ENCODE measurements around the gene HCFC2. TPM values are rescaled to one million over a fixed set of nuclear protein-coding genes. Genes with fewer than 3 reads are reported as not detected.
A peak's percentile ranks its signal among the peaks of the same experiment; 100 is the strongest.
"Not testable (repeated sequence)": the region's sequence is repeated elsewhere in the genome, so short reads cannot be mapped to it uniquely, and the experiment has no call there.

The HCFC2 gene
- total and polyA plus RNA-seq, 2 donors, result 13.7 to 66.3 TPM

DNA sequence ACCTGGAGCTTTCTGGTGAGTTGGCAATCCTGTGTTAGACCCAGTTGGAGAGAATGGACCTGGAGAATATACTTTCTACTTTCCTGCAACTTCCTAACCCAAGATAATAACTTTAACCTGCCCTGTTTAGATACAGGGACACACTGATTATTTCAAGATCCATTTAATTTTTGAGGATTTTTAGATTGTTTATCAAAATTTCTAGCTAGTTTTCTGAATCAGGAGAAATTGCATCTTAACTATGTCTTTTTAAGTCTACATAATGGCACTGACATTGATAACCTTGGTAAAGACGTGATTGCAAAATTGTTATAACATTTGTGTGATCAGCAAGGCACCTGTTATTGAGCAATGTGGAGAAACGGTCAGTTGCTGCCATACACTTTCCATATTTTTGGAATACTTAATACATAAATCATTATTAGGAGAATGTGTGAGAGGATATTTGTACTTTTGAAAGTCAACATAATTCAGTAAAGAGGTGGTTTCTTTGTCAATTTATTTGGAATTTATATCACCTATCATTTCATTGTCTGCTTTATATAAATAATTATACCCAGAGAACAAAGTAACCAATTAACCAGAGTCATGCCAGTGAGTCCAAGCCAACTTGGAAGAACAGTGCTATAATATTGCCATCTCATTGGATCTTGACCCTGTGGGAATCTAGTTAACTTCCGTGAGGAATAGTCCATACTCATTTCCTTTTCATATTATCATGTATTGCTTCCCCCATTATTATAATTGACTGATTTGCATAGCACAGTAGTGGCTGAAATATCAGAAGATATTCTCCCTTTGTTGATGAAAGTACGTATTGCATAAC is 45.3 kb downstream of the HCFC2 start:
- WGBS, result 89% methylated on average over 4 of the region's 4 CpGs
- H3K27ac ChIP-seq (ENCODE audit: low read depth), result no peak overlapping the region

DNA sequence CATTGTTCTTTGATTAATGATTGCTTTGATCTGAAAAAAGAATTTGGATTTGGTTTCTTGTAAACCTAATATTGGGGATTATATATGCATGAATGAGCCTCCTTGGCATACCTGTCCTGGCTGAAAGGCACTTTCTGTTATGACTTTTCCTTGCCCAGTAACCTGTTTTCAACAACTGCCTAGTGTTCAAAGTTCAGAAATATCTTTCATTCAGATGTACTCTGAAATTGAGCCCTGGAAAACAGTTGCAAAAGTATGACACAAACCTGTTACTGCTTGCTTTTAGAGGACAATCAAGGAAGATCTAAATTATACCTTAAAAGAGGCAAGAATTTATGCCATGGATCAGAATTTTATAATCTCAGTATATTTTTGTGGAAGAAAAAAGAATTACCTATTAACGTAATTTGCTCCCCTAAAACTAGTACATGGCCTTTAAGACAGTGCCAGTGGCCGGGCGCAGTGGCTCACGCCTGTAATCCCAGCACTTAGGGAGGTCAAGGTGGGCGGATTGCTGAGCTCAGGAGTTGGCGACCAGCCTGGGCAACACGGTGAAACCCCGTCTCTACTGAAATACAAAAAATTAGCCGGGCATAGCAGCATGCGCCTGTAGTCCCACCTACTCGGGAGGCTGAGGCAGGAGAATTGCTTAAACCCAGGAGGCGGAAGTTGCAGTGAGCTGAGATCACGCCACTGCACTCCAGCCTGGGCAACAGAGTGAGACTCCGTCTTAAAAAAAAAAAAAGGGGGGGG is 50.7 kb downstream of the HCFC2 start:
- H3K4me1 ChIP-seq (ENCODE audit: insufficient read depth); H3K36me3 ChIP-seq (ENCODE audit: insufficient read depth); H3K4me3 ChIP-seq (ENCODE audit: low read depth, low read length); DNase-seq (ENCODE audit: extremely low spot score); H3K27ac ChIP-seq (ENCODE audit: low read depth): not testable (repeated sequence)
- 90% methylated on average over 14 of the region's 14 CpGs for WGBS

More for the DNA sequence above, 45.3 kb downstream of the HCFC2 start:
- Histone ChIP-seq H3K36me3 (ENCODE audit: insufficient read depth) (no peaks in the 10 kb centered on the region), H3K4me3 (ENCODE audit: low read depth, low read length) (no peak overlapping the region), H3K4me1 (ENCODE audit: insufficient read depth) (no peaks in the 10 kb centered on the region)
- no peak for DNase-seq (ENCODE audit: extremely low spot score)

DNA sequence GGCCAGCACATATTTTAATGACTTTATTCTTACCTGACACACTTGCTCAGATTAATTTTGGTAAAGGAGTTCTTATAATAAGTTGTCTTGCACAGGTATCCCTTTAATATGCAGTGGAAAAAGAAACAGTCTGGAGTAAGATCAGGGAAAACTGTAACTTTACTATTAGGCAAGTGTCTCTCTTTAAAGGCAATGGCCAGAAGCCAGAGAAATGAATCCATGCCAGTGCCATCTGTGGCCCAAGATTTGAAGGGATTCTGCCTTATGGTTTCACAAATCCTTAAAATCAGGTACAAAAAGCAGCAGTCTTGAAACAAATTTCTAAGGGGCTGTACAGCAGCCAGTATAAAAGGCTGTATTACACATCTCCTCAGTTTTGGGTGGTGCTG is 51.2 kb downstream of the HCFC2 start:
- H3K36me3 ChIP-seq (ENCODE audit: insufficient read depth), result peaks cover 4% of the 10 kb centered on the region
- H3K4me1 ChIP-seq (ENCODE audit: insufficient read depth), result no peaks in the 10 kb centered on the region
- no peak overlapping the region for H3K27ac ChIP-seq (ENCODE audit: low read depth)
- DNase-seq (ENCODE audit: extremely low spot score), result no peak
- H3K4me3 ChIP-seq (ENCODE audit: low read depth, low read length), result no peak overlapping the region

DNA sequence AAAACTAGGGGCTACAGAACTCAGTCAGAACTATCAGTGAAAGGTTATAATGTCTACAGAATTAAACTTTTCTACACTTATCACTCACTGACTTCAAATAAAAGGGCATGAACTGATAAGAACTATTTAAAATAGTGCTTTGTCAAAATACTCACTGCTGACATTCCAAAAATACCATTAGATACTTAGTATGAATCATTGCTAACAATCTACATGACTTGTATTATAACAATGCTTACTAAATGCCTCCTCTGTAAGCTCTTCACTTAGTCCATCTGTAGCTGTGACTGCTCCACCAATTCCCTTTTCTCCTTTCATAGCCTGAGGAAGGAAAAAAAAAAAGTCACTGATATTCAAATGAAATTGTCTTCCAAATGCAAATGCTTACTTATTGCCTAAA is 56.7 kb downstream of the HCFC2 start:
- H3K4me3 ChIP-seq (ENCODE audit: low read depth, low read length), result no peak overlapping the region
- DNase-seq (ENCODE audit: extremely low spot score), result no peak
- H3K27ac ChIP-seq (ENCODE audit: low read depth), result no peak overlapping the region
- no peaks in the 10 kb centered on the region for H3K4me1 ChIP-seq (ENCODE audit: insufficient read depth)
- peaks cover 5% of the 10 kb centered on the region for H3K36me3 ChIP-seq (ENCODE audit: insufficient read depth)

DNA sequence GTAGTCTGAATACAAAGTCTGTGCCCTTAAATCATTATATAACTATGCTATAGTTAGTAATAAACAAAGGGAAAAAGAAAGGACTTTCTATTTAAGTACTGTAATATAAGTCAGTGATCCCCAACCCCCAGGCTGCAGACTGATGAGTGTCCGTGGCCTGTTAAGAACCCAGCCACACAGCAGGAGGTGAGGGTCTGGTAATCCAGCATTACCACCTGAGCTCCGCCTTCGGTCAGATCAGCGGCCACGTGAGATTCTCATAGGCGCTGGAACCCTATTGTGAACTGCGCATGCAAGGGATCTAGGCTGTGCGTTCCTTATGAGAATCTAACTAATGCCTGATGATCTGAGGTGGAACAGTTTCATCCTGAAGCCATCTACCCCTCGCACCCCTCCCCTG is 58.0 kb downstream of the HCFC2 start:
- H3K4me3 ChIP-seq (ENCODE audit: low read depth, low read length), result no peak overlapping the region
- H3K36me3 ChIP-seq (ENCODE audit: insufficient read depth), result peaks cover 5% of the 10 kb centered on the region
- DNase-seq (ENCODE audit: extremely low spot score), result no peak
- no peak overlapping the region for H3K27ac ChIP-seq (ENCODE audit: low read depth)
- 92% methylated on average over 9 of the region's 9 CpGs for WGBS
- no peaks in the 10 kb centered on the region for H3K4me1 ChIP-seq (ENCODE audit: insufficient read depth)

DNA sequence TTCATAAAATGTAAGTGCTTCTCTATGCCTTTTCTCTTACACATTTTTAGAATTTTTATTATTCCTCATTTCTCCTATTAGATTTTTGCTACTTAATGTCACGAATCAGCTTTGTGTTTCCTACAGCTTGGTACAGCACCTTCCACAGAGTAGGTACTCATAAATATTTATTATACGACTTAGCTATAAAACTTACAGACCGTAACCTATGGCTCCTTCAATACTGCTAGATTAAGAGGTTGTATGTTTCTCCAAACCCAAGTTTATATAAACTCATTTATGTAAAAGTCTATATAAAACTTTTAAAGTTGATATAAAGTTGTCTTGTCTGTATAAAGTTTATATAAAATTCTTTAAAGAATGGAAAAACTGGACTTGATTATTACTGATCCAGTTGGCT is 62.2 kb downstream of the HCFC2 start:
- no peak for DNase-seq (ENCODE audit: extremely low spot score)
- H3K27ac ChIP-seq (ENCODE audit: low read depth), result no peak overlapping the region
- no peaks in the 10 kb centered on the region for H3K4me1 ChIP-seq (ENCODE audit: insufficient read depth)
- H3K4me3 ChIP-seq (ENCODE audit: low read depth, low read length), result no peak overlapping the region
- WGBS, result 68% methylated on average over 3 of the region's 3 CpGs
- peaks cover 7% of the 10 kb centered on the region for H3K36me3 ChIP-seq (ENCODE audit: insufficient read depth)

DNA sequence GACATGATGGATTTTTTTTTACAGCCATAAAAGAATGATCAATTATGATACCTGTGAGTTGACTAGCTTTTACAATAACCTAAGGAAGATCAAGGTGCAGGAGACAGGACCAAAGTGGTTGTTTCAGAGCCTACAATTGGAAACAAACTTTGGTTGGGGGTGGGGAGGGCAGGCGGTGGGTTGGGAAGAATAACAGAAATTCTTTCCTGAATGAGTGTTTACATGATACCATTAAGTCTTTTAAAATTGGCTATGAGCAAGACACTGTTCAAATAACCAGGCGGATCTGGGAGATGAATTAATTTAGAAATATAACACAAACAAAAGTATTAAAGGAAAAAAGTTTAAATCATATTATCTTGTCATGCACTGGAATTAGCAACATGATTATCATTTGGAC is 66.4 kb downstream of the HCFC2 start:
- Histone ChIP-seq H3K4me3 (ENCODE audit: low read depth, low read length) (no peak overlapping the region), H3K36me3 (ENCODE audit: insufficient read depth) (peaks cover 4% of the 10 kb centered on the region), H3K4me1 (ENCODE audit: insufficient read depth) (peaks cover 2% of the 10 kb centered on the region), H3K27ac (ENCODE audit: low read depth) (no peak overlapping the region)
- DNase-seq (ENCODE audit: extremely low spot score), result no peak
- WGBS, result 22% methylated on average over 2 of the region's 2 CpGs

DNA sequence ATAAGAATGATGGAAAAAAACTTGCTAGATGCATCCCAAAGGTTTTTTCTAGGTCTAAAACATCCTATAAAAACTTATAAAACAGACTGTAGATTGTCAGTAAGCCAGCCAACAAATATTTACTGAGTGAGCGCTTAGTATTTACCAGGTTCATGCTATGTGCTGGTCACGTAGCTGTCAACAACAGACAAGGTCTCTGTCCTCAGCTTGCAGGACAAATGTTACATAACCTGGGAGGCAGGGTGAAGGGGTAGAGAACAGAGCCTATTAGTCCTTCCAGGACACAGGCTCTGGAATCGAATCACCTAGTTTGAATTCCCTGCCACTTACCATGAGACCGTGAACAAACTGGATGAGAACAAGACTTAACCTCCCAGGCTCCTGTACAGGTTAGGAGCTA is 67.3 kb downstream of the HCFC2 start:
- peaks cover 4% of the 10 kb centered on the region for H3K36me3 ChIP-seq (ENCODE audit: insufficient read depth)
- no peak overlapping the region for H3K4me3 ChIP-seq (ENCODE audit: low read depth, low read length)
- WGBS, result 87% methylated on average over 4 of the region's 4 CpGs
- no peak for DNase-seq (ENCODE audit: extremely low spot score)
- H3K27ac ChIP-seq (ENCODE audit: low read depth), result peak overlapping the region; percentile 2
- H3K4me1 ChIP-seq (ENCODE audit: insufficient read depth), result peaks cover 2% of the 10 kb centered on the region

DNA sequence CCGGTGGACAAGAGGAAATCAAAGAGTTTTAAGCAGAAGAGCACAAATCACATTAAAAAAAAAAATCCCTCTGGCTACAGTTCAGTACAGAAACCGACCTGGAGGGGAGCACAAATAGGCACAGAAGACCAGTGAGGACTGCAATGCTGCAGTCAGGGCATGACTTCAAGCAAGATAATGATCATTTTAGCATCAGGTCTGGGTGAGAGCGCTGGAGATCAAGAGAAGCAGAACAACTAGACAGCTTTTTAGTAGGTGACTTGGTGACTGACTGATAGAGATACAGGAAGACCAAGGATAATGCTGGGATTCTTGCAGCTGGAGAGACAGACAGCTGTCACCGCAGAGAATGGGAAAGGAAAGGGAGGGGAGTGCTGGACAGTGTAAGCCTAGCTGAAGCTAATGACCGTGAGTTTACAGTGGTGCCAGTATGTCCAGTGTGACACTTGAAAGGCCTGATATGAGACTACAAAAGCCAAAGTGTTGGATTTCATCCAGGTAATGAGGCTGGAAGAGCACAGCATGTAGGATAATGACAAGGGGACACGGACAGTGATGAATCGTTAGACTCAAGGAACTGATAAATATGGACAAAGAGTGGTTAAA is 68.1 kb downstream of the HCFC2 start:
- Histone ChIP-seq H3K4me3 (ENCODE audit: low read depth, low read length) (no peak overlapping the region), H3K36me3 (ENCODE audit: insufficient read depth) (peaks cover 4% of the 10 kb centered on the region), H3K4me1 (ENCODE audit: insufficient read depth) (peaks cover 2% of the 10 kb centered on the region), H3K27ac (ENCODE audit: low read depth) (no peak overlapping the region)
- no peak for DNase-seq (ENCODE audit: extremely low spot score)
- WGBS, result 69% methylated on average over 7 of the region's 7 CpGs

DNA sequence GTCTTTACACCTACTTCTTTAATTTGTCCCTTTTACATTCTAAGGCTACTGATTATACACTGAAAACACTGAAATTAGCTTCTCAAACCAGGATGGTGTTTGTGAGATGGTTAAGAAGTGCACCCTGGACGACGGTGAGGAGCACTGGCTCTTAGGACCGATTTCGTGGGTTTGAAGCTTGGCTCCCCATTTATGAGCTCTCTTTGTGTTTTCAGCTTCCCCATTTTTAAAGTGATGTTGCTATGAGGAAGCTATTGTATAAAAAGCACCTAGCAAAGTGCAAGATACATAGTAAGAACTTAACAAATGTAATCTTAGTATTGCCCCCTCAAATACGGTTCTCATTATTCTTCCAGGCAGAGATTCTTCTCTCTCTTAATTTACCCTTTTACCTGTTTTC is 69.0 kb downstream of the HCFC2 start:
- H3K4me3 ChIP-seq (ENCODE audit: low read depth, low read length), result no peak overlapping the region
- peaks cover 3% of the 10 kb centered on the region for H3K36me3 ChIP-seq (ENCODE audit: insufficient read depth)
- H3K4me1 ChIP-seq (ENCODE audit: insufficient read depth), result peaks cover 2% of the 10 kb centered on the region
- 88% methylated on average over 5 of the region's 5 CpGs for WGBS
- DNase-seq (ENCODE audit: extremely low spot score), result no peak
- H3K27ac ChIP-seq (ENCODE audit: low read depth), result no peak overlapping the region

DNA sequence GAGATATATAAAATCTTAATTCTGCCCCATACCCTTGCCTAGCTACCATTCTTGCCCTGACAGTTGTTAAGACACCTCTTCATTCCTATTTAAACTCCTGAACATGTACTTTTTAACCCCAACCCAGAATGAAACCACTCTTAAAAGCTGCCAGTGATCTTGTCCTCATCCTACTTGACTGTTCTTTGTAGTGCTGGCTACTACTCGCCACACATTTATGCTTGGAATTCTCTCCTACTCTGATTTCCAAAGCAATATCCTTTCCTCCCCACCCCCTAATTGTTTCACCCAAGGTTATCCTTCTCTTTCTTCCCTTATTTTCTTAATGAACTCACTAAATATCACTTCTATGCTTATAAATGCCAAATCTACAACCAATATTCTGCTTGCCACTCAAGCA is 69.5 kb downstream of the HCFC2 start:
- H3K4me3 ChIP-seq (ENCODE audit: low read depth, low read length), result no peak overlapping the region
- H3K4me1 ChIP-seq (ENCODE audit: insufficient read depth), result peaks cover 2% of the 10 kb centered on the region
- H3K36me3 ChIP-seq (ENCODE audit: insufficient read depth), result no peaks in the 10 kb centered on the region
- WGBS, result 89% methylated on average over 1 of the region's 1 CpG
- no peak for DNase-seq (ENCODE audit: extremely low spot score)
- no peak overlapping the region for H3K27ac ChIP-seq (ENCODE audit: low read depth)

DNA sequence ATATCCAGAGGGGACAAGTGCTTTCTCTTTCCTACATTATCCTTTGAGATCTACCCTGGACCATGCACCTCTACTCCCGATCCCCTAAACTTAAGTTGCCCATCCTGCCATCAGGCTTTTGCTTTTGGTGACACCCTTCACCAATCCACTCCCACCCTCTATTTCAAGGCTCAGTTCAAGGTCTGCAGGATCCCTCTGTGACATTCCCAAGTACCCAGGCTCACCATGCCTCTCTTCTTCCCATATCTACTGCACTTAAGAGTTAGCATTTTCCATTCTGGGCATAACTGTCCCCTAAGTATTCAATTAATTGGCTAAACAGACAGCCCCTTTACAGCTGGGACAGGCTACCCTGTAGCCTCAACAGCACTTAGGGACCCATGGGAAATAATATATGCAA is 70.6 kb downstream of the HCFC2 start:
- no peak overlapping the region for H3K27ac ChIP-seq (ENCODE audit: low read depth)
- WGBS, result 98% methylated on average over 1 of the region's 1 CpG
- no peak for DNase-seq (ENCODE audit: extremely low spot score)
- peaks cover 2% of the 10 kb centered on the region for H3K4me1 ChIP-seq (ENCODE audit: insufficient read depth)
- no peak overlapping the region for H3K4me3 ChIP-seq (ENCODE audit: low read depth, low read length)
- H3K36me3 ChIP-seq (ENCODE audit: insufficient read depth), result no peaks in the 10 kb centered on the region

DNA sequence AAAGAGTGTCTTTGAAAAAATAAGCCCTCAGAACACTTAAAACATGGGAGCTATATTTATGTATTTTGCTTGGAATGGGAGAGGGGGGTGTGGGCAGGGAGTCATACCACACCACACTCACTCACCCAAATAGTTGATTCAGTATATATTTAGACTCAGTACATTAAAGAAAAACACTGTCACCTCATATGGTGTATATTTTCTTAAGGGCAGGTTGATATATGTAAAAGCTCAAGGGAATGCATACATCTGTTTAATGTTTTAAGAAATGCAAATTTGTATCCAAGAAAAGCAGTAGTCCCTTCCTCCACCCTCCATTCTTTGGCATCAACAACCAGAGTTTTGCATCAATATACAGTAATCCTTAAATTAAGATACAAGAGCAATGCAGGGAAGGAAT is 72.2 kb downstream of the HCFC2 start:
- no peaks in the 10 kb centered on the region for H3K36me3 ChIP-seq (ENCODE audit: insufficient read depth)
- DNase-seq (ENCODE audit: extremely low spot score), result no peak
- H3K4me3 ChIP-seq (ENCODE audit: low read depth, low read length), result peak overlapping the region; percentile 96
- H3K27ac ChIP-seq (ENCODE audit: low read depth), result no peak overlapping the region
- peaks cover 2% of the 10 kb centered on the region for H3K4me1 ChIP-seq (ENCODE audit: insufficient read depth)

Data from urinary bladder (tissue), 4 donors.